GM13976 (cell line): ENCODE data around the gene RALGDS.
A peak's percentile ranks its signal among the peaks of the same experiment; 100 is the strongest.
"Not testable (repeated sequence)": the region's sequence is repeated elsewhere in the genome, so short reads cannot be mapped to it uniquely, and the experiment has no call there.

Experiments
- DNase-seq: peaks from one replicate; pipeline ENCODE4 v3.0.0; 2012; ENCODE audit warnings: low spot score
- CTCF ChIP-seq: IDR thresholded peaks from 2 replicates; pipeline ENCODE4 v1.5.1; 2012; ENCODE audit warnings: borderline replicate concordance, mild to moderate bottlenecking; ENCODE audit not compliant: insufficient read depth; ENCODE audit errors: extremely low read depth, missing control alignments, control extremely low read depth
- in situ Hi-C: fragments of 300-500 bp; cut with MboI; formaldehyde crosslinking; loops from one replicate; pipeline ENCODE4 v1.12.0; 2022; ENCODE audit warnings: low sequenced_read_pairs, mixed read lengths, inconsistent platforms; ENCODE audit not compliant: unreplicated experiment

The RALGDS gene

GRCh38 chr9:133086894-133087293 is 34.1 kb downstream of the RALGDS start:
- TF ChIP-seq CTCF = no peak
- in situ Hi-C loops = no loop called here
- DNase-seq = peak; percentile 22

- DNase-seq, in situ Hi-C loops: not testable (repeated sequence)
These were observed 34.7 kb downstream of the RALGDS start for GRCh38 chr9:133086212-133086860.

DNA sequence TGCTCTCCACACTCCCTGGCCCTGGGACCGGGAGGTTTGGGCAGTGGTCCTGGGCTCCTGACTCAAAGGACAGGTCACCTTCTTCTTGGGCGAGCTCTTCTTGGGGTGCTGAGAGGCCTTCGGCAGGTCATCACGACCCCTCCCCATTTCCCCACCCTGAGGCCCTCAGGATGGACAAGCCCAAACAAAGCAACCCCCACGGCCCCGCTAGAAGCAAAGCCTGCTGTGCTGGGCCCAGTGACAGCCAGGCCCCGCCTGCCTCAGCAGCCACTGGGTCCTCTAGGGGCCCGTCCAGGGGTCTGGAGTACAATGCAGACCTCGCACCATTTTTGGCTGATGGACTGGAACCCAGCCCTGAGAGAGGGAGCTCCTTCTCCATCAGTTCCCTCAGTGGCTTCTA is 37.4 kb downstream of the RALGDS start:
- in situ Hi-C loops, DNase-seq: not testable (repeated sequence)

DNA sequence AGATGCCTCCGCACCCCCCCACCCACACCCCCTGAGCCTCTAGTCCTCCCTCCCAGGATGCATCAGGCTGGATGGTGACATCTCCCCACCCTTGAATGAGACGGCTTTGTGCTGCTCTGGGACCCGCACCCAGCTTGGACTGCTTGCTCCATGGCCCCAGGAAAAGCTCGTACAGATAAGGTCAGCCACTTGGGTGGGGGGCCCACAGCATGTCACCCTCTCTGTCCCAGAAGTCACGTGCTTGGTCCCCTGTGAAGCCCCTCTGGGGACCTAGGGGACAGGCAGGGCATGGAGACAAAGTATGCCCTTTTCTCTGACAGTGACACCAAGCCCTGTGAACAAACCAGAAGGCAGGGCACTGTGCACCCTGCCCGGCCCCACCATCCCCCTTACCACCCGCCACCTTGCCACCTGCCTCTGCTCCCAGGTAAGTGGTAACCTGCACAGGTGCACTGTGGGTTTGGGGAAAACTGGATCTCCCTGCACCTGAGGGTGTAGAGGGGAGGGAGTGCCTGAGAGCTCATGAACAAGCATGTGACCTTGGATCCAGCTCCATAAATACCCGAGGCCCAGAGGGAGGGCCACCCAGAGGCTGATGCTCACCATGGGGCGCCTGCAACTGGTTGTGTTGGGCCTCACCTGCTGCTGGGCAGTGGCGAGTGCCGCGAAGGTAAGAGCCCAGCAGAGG is 38.9 kb downstream of the RALGDS start:
- DNase-seq = peak; percentile 21
- in situ Hi-C loops = not testable (repeated sequence)

DNA sequence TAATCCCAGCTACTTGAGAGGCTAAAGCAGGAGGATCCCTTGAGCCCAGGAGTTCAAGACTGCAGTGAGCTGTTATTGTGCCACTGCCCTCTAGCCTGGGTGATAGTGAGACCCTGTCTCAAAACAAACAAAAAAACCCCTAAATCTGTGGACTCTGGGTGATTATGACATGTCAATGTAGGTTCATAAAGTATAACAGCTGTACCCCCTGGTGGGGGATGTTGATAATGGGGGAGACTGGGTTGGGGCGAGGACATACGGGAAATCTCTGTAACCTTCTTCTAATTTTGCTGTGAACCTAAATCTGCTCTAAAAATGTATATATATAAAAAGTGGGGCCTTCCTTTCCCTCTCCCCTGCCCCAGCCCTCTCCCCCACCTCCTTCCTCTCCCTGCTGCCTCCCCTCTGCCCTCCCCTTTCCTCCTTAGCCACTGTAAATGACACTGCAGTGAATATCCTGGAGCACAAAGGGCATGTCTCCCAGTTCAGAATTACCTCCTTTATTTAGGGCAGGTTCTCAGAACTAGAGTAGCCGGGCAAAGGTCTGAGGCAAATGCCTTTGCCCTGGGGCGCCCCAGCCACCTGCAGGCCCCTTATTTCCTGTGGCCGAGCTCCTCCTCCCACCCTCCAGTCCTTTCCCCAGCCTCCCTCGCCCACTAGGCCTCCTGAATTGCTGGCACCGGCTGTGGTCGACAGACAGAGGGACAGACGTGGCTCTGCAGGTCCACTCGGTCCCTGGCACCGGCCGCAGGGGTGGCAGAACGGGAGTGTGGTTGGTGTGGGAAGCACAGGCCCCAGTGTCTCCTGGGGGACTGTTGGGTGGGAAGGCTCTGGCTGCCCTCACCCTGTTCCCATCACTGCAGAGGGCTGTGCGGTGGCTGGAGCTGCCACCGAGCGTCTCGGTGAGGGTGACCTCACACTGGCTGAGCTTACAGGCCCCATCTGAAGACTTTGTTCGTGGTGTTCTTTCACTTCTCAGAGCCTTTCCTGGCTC is 40.0 kb downstream of the RALGDS start:
- DNase-seq, in situ Hi-C loops: not testable (repeated sequence)

DNA sequence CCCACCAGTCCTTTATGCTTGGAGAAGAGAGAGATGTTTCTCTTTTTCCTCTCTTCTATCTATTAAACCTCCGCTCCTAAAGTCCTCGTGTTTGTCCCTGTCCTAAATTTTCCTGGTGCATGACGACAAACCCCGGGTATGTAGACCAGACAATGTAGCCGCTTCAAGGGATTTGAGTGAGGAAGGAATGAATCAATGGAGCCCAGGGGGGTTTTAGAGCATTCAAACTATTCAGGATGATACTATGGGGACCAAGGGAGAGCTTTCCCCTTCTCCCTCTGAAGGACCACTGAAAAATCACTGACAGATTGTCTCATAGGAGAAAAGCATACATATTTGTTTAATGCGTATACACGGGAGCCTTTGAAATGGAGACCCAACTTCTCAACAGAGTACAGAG is 40.9 kb downstream of the RALGDS start:
- in situ Hi-C loops = no loop called here
- TF ChIP-seq CTCF = no peak

GRCh38 chr9:133078486-133078885 is 42.6 kb downstream of the RALGDS start:
- DNase-seq = no peak
- TF ChIP-seq CTCF = no peak
- in situ Hi-C loops = no loop called here

More for the DNA sequence above, 40.9 kb downstream of the RALGDS start:
- no peak for DNase-seq

DNA sequence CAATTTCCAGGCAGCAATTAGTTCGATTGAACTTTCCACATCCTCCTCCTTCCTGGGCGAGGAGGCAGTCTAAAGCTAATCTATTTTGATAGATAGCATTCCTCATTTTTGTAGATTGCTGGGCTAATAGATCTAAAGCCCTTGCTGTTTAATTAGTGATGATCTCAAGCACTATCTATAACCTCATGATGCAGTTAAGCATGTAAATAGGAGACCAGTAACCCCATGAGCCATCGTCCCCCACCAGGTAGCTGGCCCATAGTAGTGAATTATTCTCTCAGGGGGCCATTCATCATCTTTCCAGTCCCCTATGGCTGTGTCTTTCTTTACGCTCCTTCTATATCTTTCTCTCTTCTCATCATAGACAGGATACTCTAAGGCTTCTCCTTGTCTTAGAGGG is 44.3 kb downstream of the RALGDS start:
- in situ Hi-C loops = no loop called here
- no peak for DNase-seq
- no peak for TF ChIP-seq CTCF
